Gastrocnemius medialis (tissue), 4 donors: ENCODE measurements around the gene GRIK1.

Experiments used
- POLR2A ChIP-seq, 2 donors: fragments of 450-650 bp; IDR thresholded peaks; one replicate each; pipeline ENCODE4 v1.6.1; 2017; ENCODE audit warnings: antibody characterized with exemption in 2 of 2, mild to moderate bottlenecking in 2 of 2, moderate library complexity in 2 of 2
- TF ChIP-seq, protein P1 (sequence below), 5 experiments: fragments of 450-650 bp in 3 of 5; fragments of 200-600 bp in 2 of 5; sonication (generic) in 2 of 5; IDR thresholded peaks in 4 of 5; conservative IDR thresholded peaks in 1 of 5; 1 replicate in 4 of 5; 2 replicates in 1 of 5; pipeline ENCODE4 v1.5.1; 2016 to 2019; ENCODE audit warnings: antibody characterized with exemption in 5 of 5, mild to moderate bottlenecking in 3 of 5, moderate library complexity in 3 of 5

GRCh38 chr21:29581393-29581792 is 358.4 kb downstream of the GRIK1 start:
- TF ChIP-seq, protein P1, sequence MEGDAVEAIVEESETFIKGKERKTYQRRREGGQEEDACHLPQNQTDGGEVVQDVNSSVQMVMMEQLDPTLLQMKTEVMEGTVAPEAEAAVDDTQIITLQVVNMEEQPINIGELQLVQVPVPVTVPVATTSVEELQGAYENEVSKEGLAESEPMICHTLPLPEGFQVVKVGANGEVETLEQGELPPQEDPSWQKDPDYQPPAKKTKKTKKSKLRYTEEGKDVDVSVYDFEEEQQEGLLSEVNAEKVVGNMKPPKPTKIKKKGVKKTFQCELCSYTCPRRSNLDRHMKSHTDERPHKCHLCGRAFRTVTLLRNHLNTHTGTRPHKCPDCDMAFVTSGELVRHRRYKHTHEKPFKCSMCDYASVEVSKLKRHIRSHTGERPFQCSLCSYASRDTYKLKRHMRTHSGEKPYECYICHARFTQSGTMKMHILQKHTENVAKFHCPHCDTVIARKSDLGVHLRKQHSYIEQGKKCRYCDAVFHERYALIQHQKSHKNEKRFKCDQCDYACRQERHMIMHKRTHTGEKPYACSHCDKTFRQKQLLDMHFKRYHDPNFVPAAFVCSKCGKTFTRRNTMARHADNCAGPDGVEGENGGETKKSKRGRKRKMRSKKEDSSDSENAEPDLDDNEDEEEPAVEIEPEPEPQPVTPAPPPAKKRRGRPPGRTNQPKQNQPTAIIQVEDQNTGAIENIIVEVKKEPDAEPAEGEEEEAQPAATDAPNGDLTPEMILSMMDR (IDR thresholded peaks at IDR 0.05 in 4 of 5, conservative IDR thresholded peaks at IDR 0.05 in 1 of 5), result no peak
- TF ChIP-seq POLR2A (IDR thresholded peaks at IDR 0.05), result no peak
